K562 (cell line): ENCODE measurements around the gene STX7.

Experiments used
- CHD7 ChIP-seq: fragments of 200-600 bp; sonication (generic); IDR thresholded peaks from one replicate; pipeline ENCODE4 v1.6.1; 2012; ENCODE audit warnings: mild to moderate bottlenecking, low read depth, low read length, inconsistent platforms
- FOXM1 ChIP-seq, 2 experiments: fragments of 450-650 bp in 1 of 2; sonication (generic) in 1 of 2; formaldehyde crosslinking in 1 of 2; IDR thresholded peaks; 2 replicates each; pipeline versions ENCODE4 v1.6.1 to v1.9.0; 2017 to 2022; ENCODE audit warnings: low read depth in 2 of 2, mild to moderate bottlenecking in 2 of 2, missing genetic modification reagents in 1 of 2, moderate library complexity in 1 of 2
- RNF2 ChIP-seq: sonication (generic); IDR thresholded peaks from 2 replicates; pipeline ENCODE4 v1.6.1; 2016
- XRCC5 ChIP-seq: fragments of 200-400 bp; formaldehyde crosslinking; IDR thresholded peaks from 2 replicates; pipeline ENCODE4 v1.6.1; 2017; ENCODE audit warnings: low read depth, mild to moderate bottlenecking, low read length
- ZNF507 ChIP-seq: conservative IDR thresholded peaks from 2 replicates; pipeline ENCODE4 v1.6.1; 2017; ENCODE audit warnings: missing genetic modification characterization, missing compliant biosample characterization

GRCh38 chr6:132537977-132538376 lies 25.1 kb upstream of the STX7 start, which contains the start of gene TAAR9:
- TF ChIP-seq CHD7 (no peak), FOXM1 (IDR thresholded peaks at IDR 0.05; ENCODE audit: low read depth) (no peak), FOXM1 (CRISPR knock-in tag; IDR thresholded peaks at IDR 0.05; ENCODE audit: low read depth) (no peak), XRCC5 (no peak), ZNF507 (tag) (no peak), RNF2 (no peak)
